OCI-LY1 (cell line): ENCODE results near the gene SUGCT.

Source experiments
- EZH2 ChIP-seq: fragments of 200-600 bp; sonication (generic), shearing (Covaris generic); IDR thresholded peaks from 2 replicates; pipeline ENCODE4 v1.8.0; 2017; ENCODE audit warnings: borderline replicate concordance, mixed run types, mild to moderate bottlenecking, antibody characterized with exemption, low read length, moderate library complexity, mixed read lengths
- TF ChIP-seq, protein P1 (sequence below): fragments of 200-600 bp; sonication (generic), shearing (Covaris generic); IDR thresholded peaks from 2 replicates; pipeline ENCODE4 v1.5.1; 2017; ENCODE audit warnings: mild to moderate bottlenecking, antibody characterized with exemption, low read length, moderate library complexity, mixed read lengths

DNA sequence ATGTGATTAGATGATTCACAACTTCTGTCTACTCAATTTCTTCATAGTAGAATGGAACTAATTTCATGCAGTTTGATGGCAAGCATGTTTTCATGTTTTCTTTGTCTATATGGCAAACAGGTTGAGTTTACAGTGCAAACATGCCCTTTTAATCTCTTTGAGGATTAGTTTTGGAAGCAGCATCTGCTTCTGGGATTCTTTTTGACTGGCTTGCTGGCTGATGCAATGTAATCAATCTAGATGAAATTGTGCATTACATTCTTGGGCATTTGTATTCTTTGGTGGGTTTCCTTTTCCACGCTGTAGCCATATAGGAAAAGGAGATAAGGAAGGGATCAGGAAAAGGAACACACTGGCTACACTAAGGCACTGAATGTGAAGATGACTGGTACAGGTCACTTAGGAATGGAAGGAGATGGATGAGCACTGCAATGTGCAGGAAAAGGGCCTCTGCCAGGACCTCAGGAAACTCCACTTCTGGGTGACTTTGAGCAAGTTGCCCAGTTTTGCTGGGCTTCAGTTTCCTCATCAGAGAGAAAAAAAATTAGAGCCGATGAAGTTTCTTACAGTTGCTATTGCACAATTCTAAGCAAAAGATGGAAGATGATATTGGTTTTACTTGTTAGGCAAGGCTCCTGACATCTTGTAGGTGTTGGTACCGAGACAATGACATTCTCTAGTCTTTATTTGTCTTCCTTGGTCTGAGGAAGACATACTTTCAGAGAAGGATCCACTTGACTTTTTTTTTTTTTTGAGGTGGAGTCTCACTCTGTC lies 269.1 kb downstream of the SUGCT start:
- TF ChIP-seq EZH2: no peak
- TF ChIP-seq, protein P1, sequence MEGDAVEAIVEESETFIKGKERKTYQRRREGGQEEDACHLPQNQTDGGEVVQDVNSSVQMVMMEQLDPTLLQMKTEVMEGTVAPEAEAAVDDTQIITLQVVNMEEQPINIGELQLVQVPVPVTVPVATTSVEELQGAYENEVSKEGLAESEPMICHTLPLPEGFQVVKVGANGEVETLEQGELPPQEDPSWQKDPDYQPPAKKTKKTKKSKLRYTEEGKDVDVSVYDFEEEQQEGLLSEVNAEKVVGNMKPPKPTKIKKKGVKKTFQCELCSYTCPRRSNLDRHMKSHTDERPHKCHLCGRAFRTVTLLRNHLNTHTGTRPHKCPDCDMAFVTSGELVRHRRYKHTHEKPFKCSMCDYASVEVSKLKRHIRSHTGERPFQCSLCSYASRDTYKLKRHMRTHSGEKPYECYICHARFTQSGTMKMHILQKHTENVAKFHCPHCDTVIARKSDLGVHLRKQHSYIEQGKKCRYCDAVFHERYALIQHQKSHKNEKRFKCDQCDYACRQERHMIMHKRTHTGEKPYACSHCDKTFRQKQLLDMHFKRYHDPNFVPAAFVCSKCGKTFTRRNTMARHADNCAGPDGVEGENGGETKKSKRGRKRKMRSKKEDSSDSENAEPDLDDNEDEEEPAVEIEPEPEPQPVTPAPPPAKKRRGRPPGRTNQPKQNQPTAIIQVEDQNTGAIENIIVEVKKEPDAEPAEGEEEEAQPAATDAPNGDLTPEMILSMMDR: no peak
